ENCODE results near the gene NEDD4L.

NEDD4L gene

GRCh38 chr18:58351776-58352175 lies 307.8 kb downstream of the NEDD4L start:
- TF ChIP-seq ISL1 (CRISPR knock-in tag; IDR thresholded peaks at IDR 0.05) (no peak), CSRNP3 (CRISPR knock-in tag; IDR thresholded peaks at IDR 0.05) (no peak), ZNF70 (CRISPR knock-in tag; IDR thresholded peaks at IDR 0.05) (no peak), ARNTL (CRISPR knock-in tag; IDR thresholded peaks at IDR 0.05; ENCODE audit: borderline replicate concordance, low read depth) (no peak), ZFP3 (CRISPR knock-in tag; IDR thresholded peaks at IDR 0.05) (no peak), ZC3H10 (CRISPR knock-in tag; IDR thresholded peaks at IDR 0.05) (no peak), POU6F1 (CRISPR knock-in tag; IDR thresholded peaks at IDR 0.05; ENCODE audit: borderline replicate concordance, low read depth) (no peak), RARB (CRISPR knock-in tag; IDR thresholded peaks at IDR 0.05) (no peak), PATZ1 (CRISPR knock-in tag; IDR thresholded peaks at IDR 0.05; ENCODE audit: borderline replicate concordance) (no peak), PPARA (CRISPR knock-in tag; IDR thresholded peaks at IDR 0.05; ENCODE audit: borderline replicate concordance) (no peak)

GRCh38 chr18:58353581-58353980 lies 309.6 kb downstream of the NEDD4L start:
- TF ChIP-seq PPARA (CRISPR knock-in tag; IDR thresholded peaks at IDR 0.05; ENCODE audit: borderline replicate concordance) (no peak), GLIS3 (CRISPR knock-in tag; IDR thresholded peaks at IDR 0.05) (no peak), BACH2 (CRISPR knock-in tag; IDR thresholded peaks at IDR 0.05; ENCODE audit: borderline replicate concordance) (no peak), ARNTL (CRISPR knock-in tag; IDR thresholded peaks at IDR 0.05; ENCODE audit: borderline replicate concordance, low read depth) (no peak)
- no peak for ATAC-seq

More at GRCh38 chr18:58351776-58352175, 307.8 kb downstream of the NEDD4L start:
- ATAC-seq: no peak

GRCh38 chr18:58354051-58354450 lies 310.0 kb downstream of the NEDD4L start:
- TF ChIP-seq ZFP30 (CRISPR knock-in tag; IDR thresholded peaks at IDR 0.05): no peak
- no peak for TF ChIP-seq OSR1 (CRISPR knock-in tag; IDR thresholded peaks at IDR 0.05)
- no peak for TF ChIP-seq PPARA (CRISPR knock-in tag; IDR thresholded peaks at IDR 0.05; ENCODE audit: borderline replicate concordance)
- TF ChIP-seq ZFP3 (CRISPR knock-in tag; IDR thresholded peaks at IDR 0.05): no peak
- no peak for TF ChIP-seq ESRRG (CRISPR knock-in tag; IDR thresholded peaks at IDR 0.05)
- no peak for TF ChIP-seq ZNF8 (CRISPR knock-in tag; IDR thresholded peaks at IDR 0.05)
- TF ChIP-seq POU6F1 (CRISPR knock-in tag; IDR thresholded peaks at IDR 0.05; ENCODE audit: borderline replicate concordance, low read depth): no peak
- no peak for TF ChIP-seq ZNF70 (CRISPR knock-in tag; IDR thresholded peaks at IDR 0.05)
- TF ChIP-seq RARB (CRISPR knock-in tag; IDR thresholded peaks at IDR 0.05): no peak
- TF ChIP-seq CSRNP3 (CRISPR knock-in tag; IDR thresholded peaks at IDR 0.05): no peak
- TF ChIP-seq BACH2 (CRISPR knock-in tag; IDR thresholded peaks at IDR 0.05; ENCODE audit: borderline replicate concordance): no peak
- TF ChIP-seq TCF4 (CRISPR knock-in tag; IDR thresholded peaks at IDR 0.05; ENCODE audit: borderline replicate concordance): no peak
- TF ChIP-seq SNAI2 (CRISPR knock-in tag; IDR thresholded peaks at IDR 0.05): no peak
- no peak for TF ChIP-seq CREB5 (CRISPR knock-in tag; IDR thresholded peaks at IDR 0.05; ENCODE audit: low read depth)
- no peak for TF ChIP-seq ZC3H10 (CRISPR knock-in tag; IDR thresholded peaks at IDR 0.05)
- ATAC-seq: no peak
